NT2/D1 (cell line): ENCODE data around the gene EXOSC5.
"Not testable (repeated sequence)": the region's sequence is repeated elsewhere in the genome, so short reads cannot be mapped to it uniquely, and the experiment has no call there.

Experiments
- DNase-seq: peaks from one replicate; pipeline ENCODE4 v3.0.0-alpha.2; 2011; ENCODE audit warnings: low read depth, low spot score
- H3K27me3 ChIP-seq: 2 replicates; pipeline ENCODE4 v1.6.0; 2011; ENCODE audit warnings: mild to moderate bottlenecking; ENCODE audit not compliant: insufficient read length, insufficient read depth
- H3K36me3 ChIP-seq: 2 replicates; pipeline ENCODE4 v1.6.1; 2011; ENCODE audit warnings: mild to moderate bottlenecking, low read length, mixed read lengths; ENCODE audit not compliant: insufficient read depth, insufficient read length
- H3K4me1 ChIP-seq: 2 replicates; pipeline ENCODE4 v1.5.1; 2011; ENCODE audit not compliant: insufficient read depth, insufficient read length
- H3K4me3 ChIP-seq: 2 replicates; pipeline ENCODE4 v1.5.1; 2011; ENCODE audit warnings: low read depth; ENCODE audit not compliant: insufficient read length
- H3K9ac ChIP-seq: 2 replicates; pipeline ENCODE4 v1.6.0; 2011; ENCODE audit warnings: low read depth; ENCODE audit not compliant: insufficient read length
- H3K9me3 ChIP-seq: 2 replicates; pipeline ENCODE4 v1.5.1; 2011; ENCODE audit warnings: mild to moderate bottlenecking, low read length; ENCODE audit not compliant: insufficient read depth
- SUZ12 ChIP-seq: IDR thresholded peaks from 2 replicates; pipeline ENCODE4 v1.6.1; 2011; ENCODE audit not compliant: insufficient read length, insufficient read depth; ENCODE audit errors: extremely low read depth
- YY1 ChIP-seq: IDR thresholded peaks from 2 replicates; pipeline ENCODE4 v1.6.1; 2011; ENCODE audit not compliant: insufficient read length, insufficient read depth
- ZNF274 ChIP-seq: IDR thresholded peaks from 2 replicates; pipeline ENCODE4 v1.6.1; 2011; ENCODE audit warnings: mild to moderate bottlenecking, low read depth, low read length

EXOSC5 gene

GRCh38 chr19:41371541-41371940 lies 25.6 kb downstream of the EXOSC5 start:
- no peak for DNase-seq
- Histone ChIP-seq H3K9ac (no peak overlapping the region), H3K4me3 (no peak overlapping the region), H3K27me3 (no peaks in the 10 kb centered on the region), H3K4me1 (no peaks in the 10 kb centered on the region), H3K36me3 (peaks cover 8% of the 10 kb centered on the region), H3K9me3 (no peaks in the 10 kb centered on the region)
- no peak for TF ChIP-seq SUZ12

DNA sequence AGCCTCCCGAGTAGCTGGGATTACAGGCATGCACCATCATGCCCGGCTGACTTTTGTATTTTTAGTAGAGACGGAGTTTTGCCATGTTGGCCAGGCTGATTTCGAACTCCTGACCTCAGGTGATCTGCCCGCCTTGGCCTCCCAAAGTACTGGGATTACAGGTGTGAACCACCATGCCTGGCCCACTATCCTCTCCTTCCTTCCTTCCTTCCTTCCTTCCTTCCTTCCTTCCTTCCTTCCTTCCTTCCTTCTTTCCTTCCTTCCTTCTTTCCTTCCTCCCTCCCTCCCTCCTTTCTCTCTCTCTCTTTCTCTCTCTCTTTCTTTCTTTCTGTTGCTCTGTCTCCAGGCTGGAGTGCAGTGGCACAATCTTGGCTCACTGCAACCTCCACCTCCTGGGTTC lies 26.0 kb downstream of the EXOSC5 start:
- H3K9me3 ChIP-seq = not testable (repeated sequence)

DNA sequence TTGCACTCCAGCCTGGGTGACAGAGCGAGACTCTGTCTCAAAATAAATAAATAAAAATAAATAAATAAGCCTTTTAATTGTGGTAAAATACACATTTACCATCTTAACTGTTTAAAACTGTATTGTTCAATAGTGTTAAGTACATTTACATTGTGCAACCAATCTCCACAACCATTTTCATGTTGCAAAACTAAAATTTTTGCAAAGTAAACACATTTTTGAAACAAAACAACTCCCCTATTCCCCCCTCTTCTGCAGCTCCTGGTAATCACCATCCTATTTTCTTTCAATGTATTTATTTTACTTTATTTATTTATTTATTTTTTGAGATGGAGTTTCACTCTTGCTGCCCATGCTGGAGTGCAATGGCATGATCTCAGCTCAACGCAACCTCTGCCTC lies 27.4 kb downstream of the EXOSC5 start:
- Histone ChIP-seq H3K9ac (no peak overlapping the region), H3K36me3 (peaks cover 10% of the 10 kb centered on the region), H3K4me3 (no peak overlapping the region), H3K4me1 (peaks cover 2% of the 10 kb centered on the region), H3K27me3 (no peaks in the 10 kb centered on the region), H3K9me3 (no peaks in the 10 kb centered on the region)
- TF ChIP-seq SUZ12 (no peak), ZNF274 (no peak), YY1 (no peak)
- no peak for DNase-seq

More for the DNA sequence above, 26.0 kb downstream of the EXOSC5 start:
- not testable (repeated sequence) for H3K4me3 ChIP-seq, H3K4me1 ChIP-seq, H3K9ac ChIP-seq, H3K27me3 ChIP-seq, DNase-seq
- peaks cover 10% of the 10 kb centered on the region for H3K36me3 ChIP-seq

- Histone ChIP-seq H3K9ac (no peak overlapping the region), H3K4me3 (no peak overlapping the region), H3K27me3 (no peaks in the 10 kb centered on the region), H3K36me3 (peaks cover 6% of the 10 kb centered on the region), H3K4me1 (peaks cover 2% of the 10 kb centered on the region), H3K9me3 (no peaks in the 10 kb centered on the region)
- TF ChIP-seq SUZ12 (no peak), ZNF274 (no peak), YY1 (no peak)
- DNase-seq = no peak
Measured at GRCh38 chr19:41367848-41368301, 29.3 kb downstream of the EXOSC5 start.

DNA sequence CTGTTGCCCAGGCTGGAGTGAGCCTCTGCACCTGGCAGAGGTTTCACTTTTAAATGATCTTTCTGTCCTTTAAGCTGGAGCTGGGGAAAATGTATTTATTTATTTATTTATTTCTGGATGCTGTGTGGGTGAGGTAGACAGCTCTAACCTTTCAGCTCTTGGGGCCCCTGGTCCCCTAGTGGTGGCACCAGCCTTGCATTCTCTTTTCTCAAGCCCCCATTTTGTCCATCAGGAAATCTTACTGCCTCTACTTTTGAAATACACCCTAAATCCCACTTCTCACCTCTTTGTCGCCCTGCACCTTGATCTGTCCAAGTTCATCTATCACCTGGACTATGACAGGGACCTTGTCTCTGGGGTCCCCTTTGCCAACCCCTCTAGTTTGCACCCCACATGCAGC lies 31.1 kb downstream of the EXOSC5 start:
- H3K9ac ChIP-seq = no peak overlapping the region
- no peak for TF ChIP-seq YY1
- peaks cover 8% of the 10 kb centered on the region for H3K36me3 ChIP-seq
- DNase-seq = no peak
- no peaks in the 10 kb centered on the region for H3K9me3 ChIP-seq
- H3K27me3 ChIP-seq = no peaks in the 10 kb centered on the region
- peaks cover 2% of the 10 kb centered on the region for H3K4me1 ChIP-seq
- H3K4me3 ChIP-seq = no peak overlapping the region

- Histone ChIP-seq H3K9me3 (no peaks in the 10 kb centered on the region), H3K9ac (peak overlapping the region; percentile 93), H3K4me1 (peaks cover 2% of the 10 kb centered on the region), H3K4me3 (peak overlapping the region; percentile 82), H3K27me3 (no peaks in the 10 kb centered on the region), H3K36me3 (peaks cover 10% of the 10 kb centered on the region)
- no peak for DNase-seq
- no peak for TF ChIP-seq SUZ12
- TF ChIP-seq YY1 = no peak
- TF ChIP-seq ZNF274 = no peak
Measured at GRCh38 chr19:41364524-41365391, 32.4 kb downstream of the EXOSC5 start.

GRCh38 chr19:41363753-41364523 lies 33.2 kb downstream of the EXOSC5 start, which contains the start of gene B9D2:
Gene B9D2, minus strand, starts transcription at chr19:41364149. Its CDS starts 630 bp downstream, at chr19:41363519.
- Histone ChIP-seq H3K9me3 (no peaks in the 10 kb centered on the region), H3K4me3 (peak within 1 kb of the TSS; percentile 82), H3K4me1 (peaks cover 2% of the 10 kb centered on the region), H3K27me3 (no peaks in the 10 kb centered on the region), H3K9ac (peak within 1 kb of the TSS; percentile 93), H3K36me3 (peaks cover 10% of the 10 kb centered on the region)
- TF ChIP-seq YY1 (peak; percentile 96), SUZ12 (no peak)
- DNase-seq = peak; percentile 94
